PC-3 (cell line): ENCODE data around the gene CASP10. TPM values are rescaled to one million over a fixed set of nuclear protein-coding genes. Genes with fewer than 3 reads are reported as not detected.
"Not testable (repeated sequence)": the region's sequence is repeated elsewhere in the genome, so short reads cannot be mapped to it uniquely, and the experiment has no call there.

Source experiments
- ATAC-seq: fragments of 200-7000 bp; cut with Tn5 transposase; 2 replicates; pipeline ENCODE4 v1.9.1; 2020; ENCODE audit warnings: mild to moderate bottlenecking, moderate library complexity
- BruUV-seq: library from RNA; stranded (reverse); fragments of 400-500 nt; replicated peaks from 2 replicates; lab custom pipeline; 2021; lab: Mats Ljungman, UMichigan
- CTCF ChIA-PET: fragments of 300-600 bp; sonication (Branson Sonifier 250); formaldehyde crosslinking; loops from one replicate; lab custom pipeline; 2022; ENCODE audit warnings: antibody characterized with exemption; lab: Charles Lee
- POLR2A ChIA-PET: fragments of 300-600 bp; sonication (Branson Sonifier 250); formaldehyde crosslinking; loops from one replicate; lab custom pipeline; 2022; ENCODE audit warnings: antibody characterized with exemption; ENCODE audit not compliant: unreplicated experiment; lab: Charles Lee
- DNase-seq: peaks from one replicate; pipeline ENCODE4 v3.0.0-alpha.2; 2015
- H2AFZ ChIP-seq: fragments of 300-600 bp; sonication (generic); 2 replicates; pipeline ENCODE4 v1.6.0; 2016; ENCODE audit warnings: antibody characterized with exemption, low read length
- H3F3A ChIP-seq: fragments of 300-600 bp; sonication (generic); one replicate; pipeline ENCODE4 v1.6.0; 2017; ENCODE audit warnings: antibody characterized with exemption, low read length, control low read depth, mild to moderate bottlenecking; ENCODE audit not compliant: unreplicated experiment
- H3K27ac ChIP-seq: fragments of 300-600 bp; sonication (generic); 2 replicates; pipeline ENCODE4 v1.5.1; 2016; ENCODE audit warnings: mild to moderate bottlenecking, low read length
- H3K27me3 ChIP-seq: fragments of 300-600 bp; sonication (generic); 2 replicates; pipeline ENCODE4 v1.6.1; 2016; ENCODE audit warnings: low read length, mixed read lengths
- H3K36me3 ChIP-seq: fragments of 300-600 bp; sonication (generic); 2 replicates; pipeline ENCODE4 v1.6.1; 2016; ENCODE audit warnings: low read depth, mixed run types, low read length, mixed read lengths
- H3K4me1 ChIP-seq: fragments of 300-600 bp; sonication (generic); 2 replicates; pipeline ENCODE4 v1.5.1; 2016; ENCODE audit warnings: low read length; ENCODE audit not compliant: insufficient read depth
- H3K4me2 ChIP-seq: fragments of 300-600 bp; sonication (generic); 2 replicates; pipeline ENCODE4 v1.6.0; 2016; ENCODE audit warnings: low read length
- H3K4me3 ChIP-seq: fragments of 300-600 bp; sonication (generic); 2 replicates; pipeline ENCODE4 v1.5.1; 2016; ENCODE audit warnings: mild to moderate bottlenecking, low read length, mixed read lengths
- H3K79me2 ChIP-seq: fragments of 300-600 bp; sonication (generic); 2 replicates; pipeline ENCODE4 v1.6.1; 2017; ENCODE audit warnings: low read length, mixed read lengths
- H3K9ac ChIP-seq: fragments of 300-600 bp; sonication (generic); 2 replicates; pipeline ENCODE4 v1.6.0; 2016; ENCODE audit warnings: mild to moderate bottlenecking, low read length
- H3K9me2 ChIP-seq: fragments of 300-600 bp; sonication (generic); replicated peaks from 2 replicates; pipeline ENCODE4 v1.6.1; 2016; ENCODE audit warnings: mixed run types, low read length, mixed read lengths
- H3K9me3 ChIP-seq: fragments of 300-600 bp; sonication (generic); 2 replicates; pipeline ENCODE4 v1.6.1; 2016; ENCODE audit warnings: low read length, mixed read lengths
- H4K20me1 ChIP-seq: fragments of 300-600 bp; sonication (generic); 2 replicates; pipeline ENCODE4 v1.6.1; 2016; ENCODE audit warnings: low read length, mixed read lengths
- EZH2 ChIP-seq: fragments of 300-600 bp; sonication (generic); IDR thresholded peaks from one replicate; pipeline ENCODE4 v1.6.1; 2017; ENCODE audit warnings: antibody characterized with exemption, mild to moderate bottlenecking, low read length; ENCODE audit not compliant: unreplicated experiment
- EZH2phosphoT487 ChIP-seq: fragments of 300-600 bp; sonication (generic); IDR thresholded peaks from 2 replicates; pipeline ENCODE4 v1.6.1; 2018; ENCODE audit warnings: mild to moderate bottlenecking, antibody characterized with exemption, low read length, borderline replicate concordance
- intact Hi-C: fragments of 100-400 bp; cut with micrococcal nuclease; formaldehyde crosslinking; loops from 2 replicates; pipeline ENCODE4 v1.9.0; 2023
- total RNA-seq: library from RNA; depleted of rRNA; stranded (reverse); fragments of >200 nt; gene quantifications from 2 replicates; pipeline ENCODE4 v1.2.3, GENCODE V29; 2014
- TF ChIP-seq, protein P1 (sequence below): fragments of 300-600 bp; sonication (generic); conservative IDR thresholded peaks from 2 replicates; pipeline ENCODE4 v1.5.1; 2017; ENCODE audit warnings: antibody characterized with exemption, low read depth, mild to moderate bottlenecking, low read length

Gene CASP10
- total RNA-seq, 1 experiment from 2014 or later: 4.2 TPM

DNA sequence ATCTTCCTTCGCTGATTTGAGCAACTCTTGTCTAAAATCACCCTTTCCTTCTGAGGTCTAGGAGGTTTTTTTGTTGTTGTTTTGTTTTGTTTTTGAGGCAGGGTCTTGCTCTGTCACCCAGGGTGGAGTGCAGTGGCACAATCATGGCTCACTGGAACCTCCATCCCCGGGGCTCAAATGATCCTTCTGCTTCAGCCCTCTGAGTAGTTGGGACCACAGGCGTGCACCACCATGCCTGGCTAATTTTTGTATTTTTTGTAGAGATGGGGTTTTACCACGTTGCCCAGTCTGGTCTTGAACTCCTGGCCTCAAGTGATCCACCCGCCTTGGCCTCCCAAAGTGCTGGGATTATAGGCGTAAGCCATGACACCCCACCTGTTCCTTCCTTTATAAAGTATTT, 1.3 kb downstream of the CASP10 start:
- H2AFZ ChIP-seq, H3K4me3 ChIP-seq, POLR2A ChIA-PET, H3K4me1 ChIP-seq, DNase-seq, H3K27me3 ChIP-seq, H3K9me3 ChIP-seq, H4K20me1 ChIP-seq, ATAC-seq, H3F3A ChIP-seq, H3K9ac ChIP-seq, H3K79me2 ChIP-seq, H3K9me2 ChIP-seq, CTCF ChIA-PET, H3K36me3 ChIP-seq, H3K4me2 ChIP-seq, BruUV-seq, H3K27ac ChIP-seq: not testable (repeated sequence)
- intact Hi-C loops: loop anchor here (5.0 kb wide), 1 partner anchor 178 kb away; no protein-coding TSS in a partner anchor

DNA sequence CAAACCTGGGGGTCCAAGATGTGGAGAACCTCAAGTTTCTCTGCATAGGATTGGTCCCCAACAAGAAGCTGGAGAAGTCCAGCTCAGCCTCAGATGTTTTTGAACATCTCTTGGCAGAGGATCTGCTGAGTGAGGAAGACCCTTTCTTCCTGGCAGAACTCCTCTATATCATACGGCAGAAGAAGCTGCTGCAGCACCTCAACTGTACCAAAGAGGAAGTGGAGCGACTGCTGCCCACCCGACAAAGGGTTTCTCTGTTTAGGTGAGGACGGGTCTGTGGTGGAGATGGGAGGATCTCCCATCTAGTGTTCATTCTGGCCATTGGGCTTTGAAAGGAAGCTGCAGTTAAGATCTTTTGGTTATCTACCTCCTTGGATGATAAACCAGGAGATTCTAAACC, 2.9 kb downstream of the CASP10 start:
- H3K4me2 ChIP-seq: no peak overlapping the region
- intact Hi-C loops: no loop called here
- ATAC-seq (no peak), DNase-seq (no peak)
- CTCF ChIA-PET: no interaction called here
- BruUV-seq: no TSS peak
- H3K9me2 ChIP-seq: no peaks in the 10 kb centered on the region
- H3K4me1 ChIP-seq: no peaks in the 10 kb centered on the region
- H2AFZ ChIP-seq: no peak overlapping the region
- POLR2A ChIA-PET: no interaction called here
- TF ChIP-seq, protein P1, sequence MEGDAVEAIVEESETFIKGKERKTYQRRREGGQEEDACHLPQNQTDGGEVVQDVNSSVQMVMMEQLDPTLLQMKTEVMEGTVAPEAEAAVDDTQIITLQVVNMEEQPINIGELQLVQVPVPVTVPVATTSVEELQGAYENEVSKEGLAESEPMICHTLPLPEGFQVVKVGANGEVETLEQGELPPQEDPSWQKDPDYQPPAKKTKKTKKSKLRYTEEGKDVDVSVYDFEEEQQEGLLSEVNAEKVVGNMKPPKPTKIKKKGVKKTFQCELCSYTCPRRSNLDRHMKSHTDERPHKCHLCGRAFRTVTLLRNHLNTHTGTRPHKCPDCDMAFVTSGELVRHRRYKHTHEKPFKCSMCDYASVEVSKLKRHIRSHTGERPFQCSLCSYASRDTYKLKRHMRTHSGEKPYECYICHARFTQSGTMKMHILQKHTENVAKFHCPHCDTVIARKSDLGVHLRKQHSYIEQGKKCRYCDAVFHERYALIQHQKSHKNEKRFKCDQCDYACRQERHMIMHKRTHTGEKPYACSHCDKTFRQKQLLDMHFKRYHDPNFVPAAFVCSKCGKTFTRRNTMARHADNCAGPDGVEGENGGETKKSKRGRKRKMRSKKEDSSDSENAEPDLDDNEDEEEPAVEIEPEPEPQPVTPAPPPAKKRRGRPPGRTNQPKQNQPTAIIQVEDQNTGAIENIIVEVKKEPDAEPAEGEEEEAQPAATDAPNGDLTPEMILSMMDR: no peak
- no peak for TF ChIP-seq EZH2phosphoT487
- no peak for TF ChIP-seq EZH2
- H3K9ac ChIP-seq: no peak overlapping the region
- no peak overlapping the region for H3K4me3 ChIP-seq
- no peaks in the 10 kb centered on the region for H3K36me3 ChIP-seq
- no peaks in the 10 kb centered on the region for H3K79me2 ChIP-seq
- no peaks in the 10 kb centered on the region for H3F3A ChIP-seq
- no peaks in the 10 kb centered on the region for H4K20me1 ChIP-seq
- H3K27me3 ChIP-seq: no peaks in the 10 kb centered on the region
- no peak overlapping the region for H3K27ac ChIP-seq
- no peaks in the 10 kb centered on the region for H3K9me3 ChIP-seq

DNA sequence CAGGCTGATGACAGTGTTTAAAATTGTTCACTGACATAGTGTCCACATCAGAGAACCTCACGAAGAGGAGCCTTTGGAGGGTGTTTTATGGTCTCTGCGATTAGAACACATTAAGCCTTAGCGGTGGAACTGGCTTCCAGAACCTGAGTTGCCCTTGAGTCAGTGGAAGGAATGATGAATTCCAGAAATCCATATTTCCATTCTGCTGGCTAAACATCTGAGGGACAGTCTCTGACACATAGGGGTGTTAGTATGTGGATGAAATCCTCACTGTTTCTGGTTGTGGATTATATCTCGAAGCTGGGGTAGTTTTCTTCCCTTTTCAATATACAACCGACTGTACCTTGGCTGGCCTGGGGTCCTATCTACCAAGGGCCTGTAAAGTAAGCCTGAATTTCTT, 4.0 kb downstream of the CASP10 start:
- no peaks in the 10 kb centered on the region for H3K79me2 ChIP-seq
- H3K4me2 ChIP-seq: no peak overlapping the region
- H3K4me3 ChIP-seq: no peak overlapping the region
- no peak overlapping the region for H3K27ac ChIP-seq
- H3K4me1 ChIP-seq: no peaks in the 10 kb centered on the region
- intact Hi-C loops: no loop called here
- ChIA-PET CTCF (no interaction called here), POLR2A (no interaction called here)
- no peaks in the 10 kb centered on the region for H3F3A ChIP-seq
- no TSS peak for BruUV-seq
- DNase-seq (no peak), ATAC-seq (no peak)
- H3K9me3 ChIP-seq: no peaks in the 10 kb centered on the region
- no peaks in the 10 kb centered on the region for H3K9me2 ChIP-seq
- H3K27me3 ChIP-seq: no peaks in the 10 kb centered on the region
- no peak overlapping the region for H3K9ac ChIP-seq
- no peaks in the 10 kb centered on the region for H4K20me1 ChIP-seq
- no peaks in the 10 kb centered on the region for H3K36me3 ChIP-seq
- no peak overlapping the region for H2AFZ ChIP-seq
- TF ChIP-seq, protein P1: no peak
- TF ChIP-seq EZH2phosphoT487: no peak
- TF ChIP-seq EZH2: no peak
